Measurements from ENCODE around the gene RIN3. TPM values are rescaled to one million over a fixed set of nuclear protein-coding genes. Genes with fewer than 3 reads are reported as not detected.

Gene RIN3
- total RNA-seq, 1 experiment from 2014 or later = 14.8 TPM

DNA sequence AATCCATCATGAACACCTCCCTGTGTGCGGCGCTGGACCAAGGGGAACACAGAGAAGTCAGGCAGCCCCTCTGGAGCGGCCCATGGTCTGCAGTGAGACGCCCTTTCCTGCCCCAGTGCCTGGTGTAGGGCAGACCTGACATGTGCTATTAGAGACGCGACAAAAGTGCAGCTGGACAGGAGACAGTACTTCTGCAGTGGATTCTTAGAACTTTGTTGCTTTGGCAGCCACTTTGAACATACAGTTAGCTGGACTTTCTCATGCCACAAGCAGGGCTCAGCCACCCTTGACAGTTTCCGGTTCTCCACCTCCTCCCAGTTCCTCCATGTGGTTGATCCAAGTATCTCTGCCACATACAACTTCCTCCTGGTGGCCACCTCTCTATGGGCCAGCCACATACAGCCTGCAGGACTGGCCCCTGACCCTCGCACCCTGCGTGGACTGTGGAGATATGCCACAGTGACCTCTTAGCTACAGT lies 188.9 kb downstream of the RIN3 start:
- Histone ChIP-seq H3K9me2 (ENCODE audit: insufficient read depth) (no peaks in the 10 kb centered on the region), H4K20me1 (ENCODE audit: insufficient read depth) (no peaks in the 10 kb centered on the region), H3K4me3 (no peak overlapping the region), H3K4me2 (no peak overlapping the region), H3K4me1 (replicated peaks; ENCODE audit: insufficient read depth) (no peaks in the 10 kb centered on the region), H3K9me3 (ENCODE audit: insufficient read depth, low read depth) (no peaks in the 10 kb centered on the region; the same call in 1 of the 2 replicates), H3K36me3 (ENCODE audit: low read depth) (no peaks in the 10 kb centered on the region), H3K27ac (no peak overlapping the region), H2AFZ (no peak overlapping the region), H3K27me3 (ENCODE audit: insufficient read depth, low read depth) (no peaks in the 10 kb centered on the region), H3F3A (ENCODE audit: insufficient read depth, low read depth) (no peaks in the 10 kb centered on the region; the same call in 1 of the 2 replicates), H3K79me2 (ENCODE audit: low read depth) (no peaks in the 10 kb centered on the region)
- ChIA-PET CTCF (interaction anchor here (0.5 kb wide), 1 partner anchor 13 kb away, joined by 6 read pairs; no protein-coding TSS in a partner anchor), POLR2A (ENCODE audit: unreplicated experiment) (no interaction called here)
- intact Hi-C loops (cut with micrococcal nuclease; ENCODE audit: unreplicated experiment) = no loop called here
- no TSS peak for BruUV-seq (replicated peaks)
- no peak for TF ChIP-seq EZH2 (IDR thresholded peaks at IDR 0.05; ENCODE audit: low read depth)
- TF ChIP-seq, protein P1, sequence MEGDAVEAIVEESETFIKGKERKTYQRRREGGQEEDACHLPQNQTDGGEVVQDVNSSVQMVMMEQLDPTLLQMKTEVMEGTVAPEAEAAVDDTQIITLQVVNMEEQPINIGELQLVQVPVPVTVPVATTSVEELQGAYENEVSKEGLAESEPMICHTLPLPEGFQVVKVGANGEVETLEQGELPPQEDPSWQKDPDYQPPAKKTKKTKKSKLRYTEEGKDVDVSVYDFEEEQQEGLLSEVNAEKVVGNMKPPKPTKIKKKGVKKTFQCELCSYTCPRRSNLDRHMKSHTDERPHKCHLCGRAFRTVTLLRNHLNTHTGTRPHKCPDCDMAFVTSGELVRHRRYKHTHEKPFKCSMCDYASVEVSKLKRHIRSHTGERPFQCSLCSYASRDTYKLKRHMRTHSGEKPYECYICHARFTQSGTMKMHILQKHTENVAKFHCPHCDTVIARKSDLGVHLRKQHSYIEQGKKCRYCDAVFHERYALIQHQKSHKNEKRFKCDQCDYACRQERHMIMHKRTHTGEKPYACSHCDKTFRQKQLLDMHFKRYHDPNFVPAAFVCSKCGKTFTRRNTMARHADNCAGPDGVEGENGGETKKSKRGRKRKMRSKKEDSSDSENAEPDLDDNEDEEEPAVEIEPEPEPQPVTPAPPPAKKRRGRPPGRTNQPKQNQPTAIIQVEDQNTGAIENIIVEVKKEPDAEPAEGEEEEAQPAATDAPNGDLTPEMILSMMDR (conservative IDR thresholded peaks at IDR 0.05) = no peak
- DNase-seq = no peak

DNA sequence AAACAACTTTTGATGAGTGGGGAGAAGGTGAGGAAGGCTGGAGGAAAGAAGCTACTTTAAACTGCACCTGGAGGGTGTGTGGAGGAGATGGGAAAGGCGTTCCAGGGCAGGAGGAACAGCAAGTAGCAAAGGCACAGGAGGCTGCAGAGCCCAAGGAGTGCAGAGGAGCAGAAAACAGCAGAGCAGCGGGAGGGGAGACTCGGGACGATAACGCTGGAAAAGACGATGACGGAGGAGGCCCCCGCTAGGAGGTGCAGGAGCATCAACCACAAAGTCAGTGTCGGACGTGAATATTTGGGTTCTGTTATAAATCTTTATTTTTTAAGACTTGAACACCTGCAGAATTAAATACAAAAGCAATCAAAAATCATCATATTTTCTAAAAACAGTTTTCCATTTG lies 189.9 kb downstream of the RIN3 start:
- Histone ChIP-seq H3K9me2 (ENCODE audit: insufficient read depth) (no peaks in the 10 kb centered on the region), H3K36me3 (ENCODE audit: low read depth) (no peaks in the 10 kb centered on the region), H3K4me2 (no peak overlapping the region), H3K79me2 (ENCODE audit: low read depth) (no peaks in the 10 kb centered on the region), H3K9me3 (ENCODE audit: insufficient read depth, low read depth) (no peaks in the 10 kb centered on the region; the same call in 1 of the 2 replicates), H2AFZ (no peak overlapping the region), H4K20me1 (ENCODE audit: insufficient read depth) (no peaks in the 10 kb centered on the region), H3K4me3 (no peak overlapping the region), H3K27me3 (ENCODE audit: insufficient read depth, low read depth) (no peaks in the 10 kb centered on the region), H3K27ac (no peak overlapping the region), H3K4me1 (replicated peaks; ENCODE audit: insufficient read depth) (peaks cover 4% of the 10 kb centered on the region), H3F3A (ENCODE audit: insufficient read depth, low read depth) (no peaks in the 10 kb centered on the region)
- intact Hi-C loops (cut with micrococcal nuclease; ENCODE audit: unreplicated experiment) = no loop called here
- no peak for DNase-seq
- ChIA-PET POLR2A (ENCODE audit: unreplicated experiment) (no interaction called here), CTCF (no interaction called here)
- TF ChIP-seq, protein P1 (conservative IDR thresholded peaks at IDR 0.05) = no peak
- TF ChIP-seq EZH2 (IDR thresholded peaks at IDR 0.05; ENCODE audit: low read depth) = no peak
- BruUV-seq (replicated peaks) = no TSS peak

DNA sequence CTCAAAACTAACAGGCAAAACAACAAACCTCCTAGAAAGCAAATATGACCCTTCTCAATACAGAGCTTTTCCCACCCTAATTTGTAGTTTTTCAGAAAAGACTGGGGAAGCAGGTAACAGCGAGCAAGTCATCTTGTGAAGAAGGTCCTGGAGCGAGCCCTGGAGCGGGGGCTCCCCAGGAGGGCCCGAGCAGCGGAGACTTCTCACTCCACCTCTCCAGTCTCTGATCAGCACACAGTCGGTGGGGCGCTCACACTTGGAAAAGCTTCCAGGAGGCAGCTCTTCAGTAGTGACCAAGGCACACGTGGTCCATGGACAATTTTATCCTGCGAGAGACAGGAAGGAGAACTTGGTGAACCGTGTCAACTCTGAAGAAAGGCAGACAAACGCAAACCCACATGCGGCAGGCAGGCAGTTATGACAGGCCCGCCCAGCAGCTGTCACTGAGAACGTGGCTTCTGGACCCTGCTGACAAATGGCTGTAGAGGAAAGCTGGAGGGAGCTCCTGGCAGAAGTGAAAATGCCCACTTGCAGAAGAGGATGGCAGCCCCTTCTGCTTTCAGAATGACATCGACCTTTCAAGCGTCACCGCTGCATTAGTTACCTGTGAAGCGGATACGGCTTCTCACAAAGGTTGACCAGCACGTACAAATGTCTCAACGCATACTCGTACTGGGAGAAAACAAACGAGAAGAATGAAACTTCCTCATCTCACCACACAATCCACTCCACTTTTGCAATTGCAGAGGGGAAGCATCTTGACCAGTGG lies 190.6 kb downstream of the RIN3 start:
- BruUV-seq (replicated peaks) = no TSS peak
- intact Hi-C loops (cut with micrococcal nuclease; ENCODE audit: unreplicated experiment) = no loop called here
- H3F3A ChIP-seq (ENCODE audit: insufficient read depth, low read depth) = no peaks in the 10 kb centered on the region
- no peak overlapping the region for H3K4me2 ChIP-seq
- H3K27ac ChIP-seq = no peak overlapping the region
- POLR2A ChIA-PET (ENCODE audit: unreplicated experiment) = no interaction called here
- H3K4me1 ChIP-seq (replicated peaks; ENCODE audit: insufficient read depth) = peaks cover 12% of the 10 kb centered on the region
- no peaks in the 10 kb centered on the region for H3K79me2 ChIP-seq (ENCODE audit: low read depth)
- H2AFZ ChIP-seq = no peak overlapping the region
- no peak overlapping the region for H3K4me3 ChIP-seq
- H3K9me3 ChIP-seq (ENCODE audit: insufficient read depth, low read depth) = no peaks in the 10 kb centered on the region
- H4K20me1 ChIP-seq (ENCODE audit: insufficient read depth) = no peaks in the 10 kb centered on the region
- TF ChIP-seq EZH2 (IDR thresholded peaks at IDR 0.05; ENCODE audit: low read depth) = no peak
- no peaks in the 10 kb centered on the region for H3K9me2 ChIP-seq (ENCODE audit: insufficient read depth)
- no peak for DNase-seq
- H3K27me3 ChIP-seq (ENCODE audit: insufficient read depth, low read depth) = no peaks in the 10 kb centered on the region
- H3K36me3 ChIP-seq (ENCODE audit: low read depth) = no peaks in the 10 kb centered on the region
- CTCF ChIA-PET = no interaction called here
